ENCODE results near the gene FBXO38. TPM values are rescaled to one million over a fixed set of nuclear protein-coding genes. Genes with fewer than 3 reads are reported as not detected.

Gene FBXO38
- total and polyA plus RNA-seq, 2 of the 13 experiments (the other 11 are each of a cell fraction or from before 2014, with no cell fraction given), result 24.8 to 35.9 TPM

DNA sequence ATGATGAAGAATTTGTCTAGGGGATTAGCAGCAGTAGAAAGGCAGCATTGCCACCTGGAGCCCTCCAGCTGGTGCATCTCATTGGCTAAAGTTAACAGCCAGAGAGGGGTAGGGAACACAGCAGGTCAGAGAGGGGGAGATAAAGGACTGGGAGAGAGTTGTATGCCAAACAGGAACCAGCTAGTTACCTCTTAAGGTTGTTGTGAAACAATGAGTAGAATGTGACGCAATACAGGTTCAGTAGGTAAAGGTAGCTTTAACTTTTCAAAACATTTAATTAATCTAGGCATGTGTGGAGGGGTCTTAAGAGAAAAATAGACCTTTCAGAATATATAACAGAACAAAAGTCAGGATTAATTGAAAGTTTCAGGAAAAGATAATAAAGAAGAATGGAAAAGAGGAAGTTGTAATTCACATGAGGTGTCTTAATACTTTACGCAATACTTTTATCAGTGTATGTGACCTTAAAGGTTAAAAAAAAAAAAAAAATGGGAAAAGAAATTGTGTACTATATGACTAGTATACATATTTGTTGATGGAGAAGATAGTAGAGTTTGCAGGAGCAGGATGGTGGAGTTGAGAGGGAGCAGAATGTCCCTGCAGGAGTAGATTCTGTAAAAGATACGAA lies 14.3 kb downstream of the FBXO38 start:
- Histone ChIP-seq H3K4me2 (ENCODE audit: low read depth, low read length) (peak overlapping the region; percentile 37; the same call in 1 of the 2 replicates), H2AFZ (ENCODE audit: low read length) (no peak overlapping the region), H3K9me3 (ENCODE audit: low read length) (no peaks in the 10 kb centered on the region), H3K4me1 (ENCODE audit: insufficient read depth, low read length) (peaks cover 60% of the 10 kb centered on the region), H3K79me2 (ENCODE audit: insufficient read depth, low read length) (peaks cover 14% of the 10 kb centered on the region), H3K4me3 (replicated peaks in 1 of 3; ENCODE audit: insufficient read depth in 1 of 3, low read depth in 2 of 3, low read length in 3 of 3) (no peak overlapping the region), H3K9ac (ENCODE audit: insufficient read depth, low read depth, low read length) (no peak overlapping the region), H3K27me3 (ENCODE audit: control insufficient read depth in 1 of 2, insufficient read depth in 2 of 2, low read length in 2 of 2) (no peaks in the 10 kb centered on the region), H4K20me1 (ENCODE audit: insufficient read depth, low read length) (peaks cover 3% of the 10 kb centered on the region), H3K27ac (ENCODE audit: extremely low read length, insufficient read depth, low read length) (no peak overlapping the region), H3K36me3 (replicated peaks in 1 of 2; ENCODE audit: control insufficient read depth in 1 of 2, insufficient read depth in 2 of 2, low read length in 2 of 2) (peaks cover 5 to 41% of the 10 kb centered on the region in 2 experiments)
- BruUV-seq (replicated peaks), result no TSS peak
- ChIA-PET POLR2A (interaction anchor here (0.9 to 2.0 kb wide), 5 partner anchors 9 to 252 kb away, joined by 3 to 12 read pairs (median 4); partner anchors contain the start of gene FBXO38), CTCF (ENCODE audit: low intra/inter-chr PET ratio, low total read pairs) (interaction anchor here (1.6 kb wide), 1 partner anchor 14 kb away, joined by 4 read pairs; the partner anchor contains the start of gene FBXO38)
- ATAC-seq, result peak; percentile 54
- peak; percentile 58 for DNase-seq (ENCODE audit: low spot score)
- intact Hi-C loops (cut with micrococcal nuclease; ENCODE audit: unreplicated experiment) (loop anchor here (2.0 kb wide), 1 partner anchor 15 kb away; the partner anchor contains the start of gene FBXO38), in situ Hi-C loops (cut with HindIII; ENCODE audit: extremely low pct_ligation_motif_present, low pct_unique_long_range_greater_than_20kb) (no loop called here)
- FAIRE-seq, result no peak
- WGBS (ENCODE audit: low lambda C conversion rate), result 56% methylated on average over 3 of the region's 3 CpGs
- TF ChIP-seq RCOR2 (CRISPR knock-in tag; IDR thresholded peaks at IDR 0.05) (no peak), SOX13 (IDR thresholded peaks at IDR 0.05) (no peak), SOX13 (CRISPR knock-in tag; conservative IDR thresholded peaks at IDR 0.05 in 1 of 2, IDR thresholded peaks at IDR 0.05 in 1 of 2) (peak in 1 of 2 experiments; percentile 62; a peak in 2 of 4 replicates), HMG20A (CRISPR knock-in tag; IDR thresholded peaks at IDR 0.05; ENCODE audit: borderline replicate concordance) (peak; percentile 21; the same call in 1 of the 2 replicates), MBNL3 (CRISPR knock-in tag; conservative IDR thresholded peaks at IDR 0.05) (no peak), FOXP1 (IDR thresholded peaks at IDR 0.05) (no peak), FOXP1 (CRISPR knock-in tag; IDR thresholded peaks at IDR 0.05) (0 out of 2 replicates have a peak, but pooled peaks have one; percentile 14), MXD4 (CRISPR knock-in tag; IDR thresholded peaks at IDR 0.05) (no peak), FOXJ3 (CRISPR knock-in tag; IDR thresholded peaks at IDR 0.05; ENCODE audit: borderline replicate concordance) (peak; percentile 50; the same call in 1 of the 2 replicates), CEBPG (CRISPR knock-in tag; IDR thresholded peaks at IDR 0.05) (peak; percentile 94), ZNF564 (CRISPR knock-in tag; IDR thresholded peaks at IDR 0.05) (no peak), HDAC2 (CRISPR knock-in tag; IDR thresholded peaks at IDR 0.05) (peak; percentile 13; the same call in 1 of the 2 replicates)
- TF ChIP-seq, protein P1, sequence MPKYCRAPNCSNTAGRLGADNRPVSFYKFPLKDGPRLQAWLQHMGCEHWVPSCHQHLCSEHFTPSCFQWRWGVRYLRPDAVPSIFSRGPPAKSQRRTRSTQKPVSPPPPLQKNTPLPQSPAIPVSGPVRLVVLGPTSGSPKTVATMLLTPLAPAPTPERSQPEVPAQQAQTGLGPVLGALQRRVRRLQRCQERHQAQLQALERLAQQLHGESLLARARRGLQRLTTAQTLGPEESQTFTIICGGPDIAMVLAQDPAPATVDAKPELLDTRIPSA (CRISPR knock-in tag; IDR thresholded peaks at IDR 0.05; ENCODE audit: borderline replicate concordance), result no peak
- TF ChIP-seq, protein P2, sequence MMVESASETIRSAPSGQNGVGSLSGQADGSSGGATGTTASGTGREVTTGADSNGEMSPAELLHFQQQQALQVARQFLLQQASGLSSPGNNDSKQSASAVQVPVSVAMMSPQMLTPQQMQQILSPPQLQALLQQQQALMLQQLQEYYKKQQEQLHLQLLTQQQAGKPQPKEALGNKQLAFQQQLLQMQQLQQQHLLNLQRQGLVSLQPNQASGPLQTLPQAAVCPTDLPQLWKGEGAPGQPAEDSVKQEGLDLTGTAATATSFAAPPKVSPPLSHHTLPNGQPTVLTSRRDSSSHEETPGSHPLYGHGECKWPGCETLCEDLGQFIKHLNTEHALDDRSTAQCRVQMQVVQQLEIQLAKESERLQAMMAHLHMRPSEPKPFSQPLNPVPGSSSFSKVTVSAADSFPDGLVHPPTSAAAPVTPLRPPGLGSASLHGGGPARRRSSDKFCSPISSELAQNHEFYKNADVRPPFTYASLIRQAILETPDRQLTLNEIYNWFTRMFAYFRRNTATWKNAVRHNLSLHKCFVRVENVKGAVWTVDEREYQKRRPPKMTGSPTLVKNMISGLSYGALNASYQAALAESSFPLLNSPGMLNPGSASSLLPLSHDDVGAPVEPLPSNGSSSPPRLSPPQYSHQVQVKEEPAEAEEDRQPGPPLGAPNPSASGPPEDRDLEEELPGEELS (CRISPR knock-in tag; IDR thresholded peaks at IDR 0.05), result peak; percentile 63
- TF ChIP-seq, protein P3, sequence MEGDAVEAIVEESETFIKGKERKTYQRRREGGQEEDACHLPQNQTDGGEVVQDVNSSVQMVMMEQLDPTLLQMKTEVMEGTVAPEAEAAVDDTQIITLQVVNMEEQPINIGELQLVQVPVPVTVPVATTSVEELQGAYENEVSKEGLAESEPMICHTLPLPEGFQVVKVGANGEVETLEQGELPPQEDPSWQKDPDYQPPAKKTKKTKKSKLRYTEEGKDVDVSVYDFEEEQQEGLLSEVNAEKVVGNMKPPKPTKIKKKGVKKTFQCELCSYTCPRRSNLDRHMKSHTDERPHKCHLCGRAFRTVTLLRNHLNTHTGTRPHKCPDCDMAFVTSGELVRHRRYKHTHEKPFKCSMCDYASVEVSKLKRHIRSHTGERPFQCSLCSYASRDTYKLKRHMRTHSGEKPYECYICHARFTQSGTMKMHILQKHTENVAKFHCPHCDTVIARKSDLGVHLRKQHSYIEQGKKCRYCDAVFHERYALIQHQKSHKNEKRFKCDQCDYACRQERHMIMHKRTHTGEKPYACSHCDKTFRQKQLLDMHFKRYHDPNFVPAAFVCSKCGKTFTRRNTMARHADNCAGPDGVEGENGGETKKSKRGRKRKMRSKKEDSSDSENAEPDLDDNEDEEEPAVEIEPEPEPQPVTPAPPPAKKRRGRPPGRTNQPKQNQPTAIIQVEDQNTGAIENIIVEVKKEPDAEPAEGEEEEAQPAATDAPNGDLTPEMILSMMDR (CRISPR knock-in tag; IDR thresholded peaks at IDR 0.05), result peak; percentile 16; the same call in 1 of the 2 replicates
- TF ChIP-seq, protein P4, sequence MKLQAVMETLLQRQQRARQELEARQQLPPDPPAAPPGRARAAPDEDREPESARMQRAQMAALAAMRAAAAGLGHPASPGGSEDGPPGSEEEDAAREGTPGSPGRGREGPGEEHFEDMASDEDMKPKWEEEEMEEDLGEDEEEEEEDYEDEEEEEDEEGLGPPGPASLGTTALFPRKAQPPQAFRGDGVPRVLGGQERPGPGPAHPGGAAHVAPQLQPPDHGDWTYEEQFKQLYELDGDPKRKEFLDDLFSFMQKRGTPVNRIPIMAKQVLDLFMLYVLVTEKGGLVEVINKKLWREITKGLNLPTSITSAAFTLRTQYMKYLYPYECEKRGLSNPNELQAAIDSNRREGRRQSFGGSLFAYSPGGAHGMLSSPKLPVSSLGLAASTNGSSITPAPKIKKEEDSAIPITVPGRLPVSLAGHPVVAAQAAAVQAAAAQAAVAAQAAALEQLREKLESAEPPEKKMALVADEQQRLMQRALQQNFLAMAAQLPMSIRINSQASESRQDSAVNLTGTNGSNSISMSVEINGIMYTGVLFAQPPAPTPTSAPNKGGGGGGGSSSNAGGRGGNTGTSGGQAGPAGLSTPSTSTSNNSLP (IDR thresholded peaks at IDR 0.05; ENCODE audit: low read depth, low read length), result peak; percentile 62; the same call in 1 of the 2 replicates
- TF ChIP-seq, protein P5, sequence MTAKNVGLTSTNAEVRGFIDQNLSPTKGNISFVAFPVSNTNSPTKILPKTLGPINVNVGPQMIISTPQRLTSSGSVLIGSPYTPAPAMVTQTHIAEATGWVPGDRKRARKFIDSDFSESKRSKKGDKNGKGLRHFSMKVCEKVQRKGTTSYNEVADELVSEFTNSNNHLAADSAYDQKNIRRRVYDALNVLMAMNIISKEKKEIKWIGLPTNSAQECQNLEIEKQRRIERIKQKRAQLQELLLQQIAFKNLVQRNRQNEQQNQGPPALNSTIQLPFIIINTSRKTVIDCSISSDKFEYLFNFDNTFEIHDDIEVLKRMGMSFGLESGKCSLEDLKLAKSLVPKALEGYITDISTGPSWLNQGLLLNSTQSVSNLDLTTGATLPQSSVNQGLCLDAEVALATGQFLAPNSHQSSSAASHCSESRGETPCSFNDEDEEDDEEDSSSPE (CRISPR knock-in tag; IDR thresholded peaks at IDR 0.05), result no peak

Data from HepG2 (cell line).